Stimulated activated CD4-positive, alpha-beta T cell treated with anti-CD3 and anti-CD28 coated beads, Interleukin-1b, Interleukin-23, amount 100 ng/mL, for 4 hours (primary cell): ENCODE measurements around the gene ARHGEF17.

Experiments
- DNase-seq, 2 donors: peaks; one replicate each; pipeline ENCODE4 v3.0.0-alpha.2; 2020; ENCODE audit warnings: low read depth in 2 of 2

ARHGEF17 gene

DNA sequence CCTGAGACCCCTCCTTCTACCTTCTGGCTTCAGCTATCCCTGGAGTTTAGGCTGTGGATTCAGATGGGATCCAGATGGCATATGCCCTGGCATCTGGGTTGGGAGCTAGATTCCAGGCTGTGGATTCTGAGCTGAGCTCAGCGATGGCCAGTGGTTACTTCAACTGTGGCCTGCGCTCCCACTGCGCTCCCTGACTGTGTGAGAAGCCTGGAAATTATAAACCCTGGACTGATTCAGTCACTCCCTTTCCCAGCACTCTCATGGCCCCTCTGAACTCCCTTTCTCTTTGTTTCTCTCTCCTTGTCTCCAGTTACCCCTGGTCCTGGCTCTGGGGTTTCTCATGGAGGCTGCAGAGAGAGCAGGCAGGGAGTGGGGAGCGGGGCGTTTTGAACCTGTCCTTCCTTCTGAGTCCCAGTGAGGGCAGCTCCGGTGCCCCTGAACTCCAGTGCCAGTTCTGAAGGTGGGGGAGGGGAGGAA lies 4.8 kb downstream of the ARHGEF17 start:
- DNase-seq, result no peak

DNA sequence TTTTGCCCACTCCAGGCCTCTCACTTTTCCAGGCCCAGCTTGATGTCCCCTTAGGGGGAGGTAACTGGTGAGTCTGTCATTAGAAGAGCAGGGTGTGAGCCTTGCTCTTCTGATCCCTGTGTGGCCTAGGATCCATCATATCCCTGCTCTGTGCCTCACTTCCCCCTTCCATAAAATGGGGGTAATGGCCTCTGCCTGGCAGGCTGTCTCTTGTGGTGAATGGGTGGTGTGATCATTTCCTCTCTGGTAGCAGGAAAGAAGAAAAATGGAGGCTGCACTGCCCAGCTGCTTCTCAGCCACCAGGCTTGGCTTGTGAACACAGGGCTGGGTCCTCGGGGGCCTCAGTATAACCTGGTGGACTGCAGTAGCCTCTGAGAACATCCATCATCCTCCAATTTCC lies 5.6 kb downstream of the ARHGEF17 start:
- DNase-seq, result no peak

DNA sequence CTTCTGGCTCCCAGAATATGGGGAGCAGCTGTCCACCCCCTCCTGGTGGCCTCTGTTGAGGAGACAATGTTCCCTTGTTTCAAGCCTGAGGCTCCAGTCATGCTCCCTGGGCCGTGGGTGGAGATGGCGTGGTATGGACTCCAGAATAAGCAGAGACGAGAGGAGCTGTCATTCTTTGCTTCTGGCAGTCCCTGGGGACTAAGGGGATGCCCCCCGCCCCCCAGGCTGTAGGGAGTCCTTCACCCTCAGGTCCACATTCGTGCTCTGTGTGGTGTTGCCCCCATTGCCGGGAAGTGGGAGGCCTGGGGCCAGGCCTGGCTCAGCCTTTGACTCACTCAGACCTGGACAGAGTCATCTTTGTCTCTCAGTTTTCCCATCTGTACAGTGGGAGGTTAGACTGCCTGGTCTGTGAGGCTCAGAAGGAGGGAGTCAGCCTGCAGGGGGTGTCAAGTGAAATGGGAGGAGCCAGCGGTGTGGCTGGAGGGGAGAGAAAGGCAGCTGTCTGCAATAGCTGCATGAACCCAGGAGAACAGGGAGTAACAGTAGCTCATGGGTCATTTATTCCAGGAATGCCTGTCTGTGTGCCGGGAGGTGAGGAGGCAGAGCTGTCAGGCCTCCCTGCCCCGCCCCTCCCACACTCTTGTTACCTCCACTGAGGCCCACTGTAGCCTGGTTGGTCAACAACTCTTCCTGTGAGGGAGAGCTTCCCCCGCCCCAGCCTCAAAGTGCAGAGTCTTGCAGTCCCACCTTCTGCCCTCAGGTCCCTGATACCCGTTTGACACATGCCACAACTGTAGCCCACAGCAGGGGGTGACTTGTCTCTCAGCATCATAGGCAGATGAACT lies 6.3 kb downstream of the ARHGEF17 start:
- no peak for DNase-seq

DNA sequence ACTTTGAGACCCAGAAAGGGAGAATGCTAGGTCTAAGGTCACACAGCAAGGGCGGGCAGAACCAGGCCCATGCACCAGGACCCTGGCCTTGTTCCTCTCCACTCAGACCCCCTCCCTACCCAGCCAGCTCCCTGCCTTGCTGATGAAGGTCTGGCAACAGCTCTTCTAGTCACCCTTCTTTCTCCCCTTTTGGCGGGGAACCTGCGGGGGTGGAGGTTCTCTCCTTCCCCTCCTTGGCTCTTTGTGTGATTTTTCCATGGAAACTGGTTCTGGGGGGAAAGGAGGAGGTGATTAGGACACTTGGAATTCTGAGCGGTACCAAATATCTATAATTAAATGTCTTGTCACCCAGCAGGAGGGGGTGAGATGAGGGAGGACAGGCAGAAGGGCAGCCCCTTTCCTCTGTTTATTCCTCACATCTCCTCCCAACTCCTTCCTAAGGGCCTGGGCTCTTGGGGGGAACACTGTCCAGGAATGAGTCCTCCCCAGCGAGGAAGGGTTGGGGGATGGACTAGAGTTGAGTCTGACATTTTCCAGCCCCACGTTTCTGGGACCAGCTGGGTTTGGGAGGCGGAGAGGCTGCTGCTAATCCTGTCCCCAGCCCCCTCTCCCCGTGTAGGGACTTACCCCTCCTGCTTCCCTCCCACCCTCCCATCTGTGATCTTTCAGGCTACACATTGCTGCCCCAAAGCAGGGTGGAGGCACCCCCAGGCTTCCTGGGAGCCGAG lies 7.4 kb downstream of the ARHGEF17 start:
- DNase-seq, result no peak

DNA sequence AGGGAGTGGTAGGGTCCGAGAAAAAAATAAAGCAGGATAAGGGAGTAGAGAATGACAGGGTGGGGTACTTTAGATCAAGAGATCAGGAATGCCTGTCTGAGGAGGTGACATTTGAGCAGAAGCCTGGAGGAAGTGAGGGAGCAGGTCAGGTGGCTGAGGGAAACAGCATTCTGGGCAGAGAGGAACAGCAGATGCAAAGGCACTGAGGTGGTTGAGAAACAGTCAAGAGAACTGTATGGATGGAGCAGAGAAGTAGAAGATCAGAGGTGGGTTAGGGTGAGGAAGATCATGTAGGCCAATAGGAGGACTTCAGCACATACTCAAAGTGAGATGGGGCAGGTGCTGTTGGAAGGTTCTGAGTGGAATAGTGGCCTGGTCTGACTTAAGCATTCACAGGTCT lies 8.3 kb downstream of the ARHGEF17 start:
- DNase-seq, result no peak

DNA sequence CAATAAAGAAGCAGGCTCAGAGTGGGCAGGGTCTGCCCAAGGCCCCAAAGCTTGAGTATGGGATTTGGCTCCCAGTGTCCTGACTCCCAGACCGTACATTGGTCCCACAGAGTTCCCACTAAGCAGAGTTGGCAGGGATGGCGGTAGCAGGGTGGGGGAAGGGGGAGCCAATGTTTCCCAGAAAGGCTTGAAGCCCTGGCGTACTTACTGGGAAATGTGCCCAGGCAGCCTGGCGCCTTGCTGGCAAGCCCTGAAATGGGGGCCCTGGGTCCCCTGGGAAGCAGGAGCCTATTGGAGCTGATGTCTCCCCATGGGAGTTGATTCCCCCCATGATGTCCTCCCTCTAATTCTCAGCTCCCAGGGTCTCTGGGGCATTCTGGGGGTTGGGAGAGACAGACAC lies 9.3 kb downstream of the ARHGEF17 start:
- DNase-seq, result no peak

DNA sequence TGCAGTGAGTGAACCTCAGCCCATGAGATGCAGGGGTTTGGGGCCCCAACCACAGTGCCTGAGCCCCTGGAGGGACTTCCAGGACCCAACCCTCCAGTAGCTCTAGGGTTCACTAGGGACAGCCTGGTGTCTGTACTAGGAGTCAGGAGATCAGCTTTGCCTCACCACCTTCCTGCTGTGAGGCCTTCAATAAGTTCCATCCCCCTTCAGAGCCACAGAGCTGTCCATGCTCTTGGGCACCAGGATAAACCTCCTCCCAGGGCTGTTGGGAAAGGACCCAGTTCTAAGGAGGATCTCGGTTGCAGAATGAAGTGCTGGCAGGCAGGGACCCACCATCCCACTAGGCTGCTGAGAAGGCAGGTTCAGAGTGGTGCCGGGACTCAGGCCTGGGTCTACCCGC lies 9.7 kb downstream of the ARHGEF17 start:
- no peak for DNase-seq

DNA sequence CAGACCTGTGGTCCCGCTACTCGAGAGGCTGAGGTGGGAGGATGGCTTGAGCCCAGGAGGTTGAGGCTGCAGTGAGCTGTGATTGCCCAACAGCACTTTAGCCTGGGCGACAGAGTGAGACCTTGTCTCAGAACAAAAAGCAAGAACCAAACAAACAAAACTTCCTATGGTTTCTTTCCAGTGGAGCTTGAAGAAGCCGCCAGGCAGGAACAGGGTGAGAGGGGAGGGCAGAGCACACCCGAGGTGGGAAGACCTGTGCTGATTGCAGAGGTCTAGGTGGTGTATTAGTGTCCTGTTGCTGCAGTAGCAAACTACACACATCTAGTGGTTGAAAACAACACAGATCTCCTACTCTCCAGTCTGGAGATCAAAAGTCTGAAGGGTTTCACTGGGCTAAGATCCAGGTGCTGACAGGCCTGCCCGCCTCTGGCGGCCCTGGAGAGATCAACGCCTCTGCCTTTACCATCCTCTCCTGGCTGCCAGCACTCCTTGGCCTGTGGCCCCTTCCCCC lies 10.5 kb downstream of the ARHGEF17 start:
- no peak for DNase-seq

DNA sequence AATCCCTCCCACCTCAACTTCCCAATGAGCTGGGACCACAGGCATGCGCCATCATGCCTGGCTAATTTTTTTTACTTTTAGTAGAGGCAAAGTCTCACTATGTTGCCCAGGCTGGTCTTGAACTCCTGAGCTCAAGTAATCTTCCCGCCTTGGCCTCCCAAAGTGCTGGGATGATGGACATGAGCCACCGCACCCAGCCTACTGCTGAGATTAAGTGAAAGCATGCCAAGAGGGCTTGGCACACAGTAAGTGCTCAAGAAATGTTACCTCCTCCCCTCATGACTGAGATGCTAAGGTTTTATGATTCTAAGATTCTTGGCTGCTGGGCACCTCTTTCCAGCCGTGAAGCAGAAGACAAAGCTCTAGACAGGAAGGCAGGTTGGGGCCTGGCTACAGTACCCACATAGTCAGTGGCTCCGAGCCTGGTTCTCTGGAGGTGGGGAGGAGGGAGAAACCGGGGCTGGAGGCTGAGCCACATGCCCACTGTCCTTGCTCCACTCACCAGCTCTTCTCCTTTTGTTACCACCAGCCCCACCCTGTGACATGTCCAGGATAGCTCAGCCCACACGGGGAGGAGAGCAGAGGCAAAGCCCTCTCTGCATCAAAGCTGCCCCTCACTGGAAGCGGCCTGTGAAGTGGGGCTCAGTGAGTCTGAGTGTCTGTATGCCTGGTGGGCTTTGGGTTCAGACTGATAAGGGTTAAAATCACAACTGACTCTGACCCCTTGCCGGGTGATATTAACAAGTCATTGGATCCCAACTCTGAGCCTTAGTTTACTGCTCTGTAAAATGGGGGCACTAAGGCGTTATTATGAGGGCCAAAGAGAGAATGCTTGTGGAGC lies 12.9 kb downstream of the ARHGEF17 start:
- no peak for DNase-seq

DNA sequence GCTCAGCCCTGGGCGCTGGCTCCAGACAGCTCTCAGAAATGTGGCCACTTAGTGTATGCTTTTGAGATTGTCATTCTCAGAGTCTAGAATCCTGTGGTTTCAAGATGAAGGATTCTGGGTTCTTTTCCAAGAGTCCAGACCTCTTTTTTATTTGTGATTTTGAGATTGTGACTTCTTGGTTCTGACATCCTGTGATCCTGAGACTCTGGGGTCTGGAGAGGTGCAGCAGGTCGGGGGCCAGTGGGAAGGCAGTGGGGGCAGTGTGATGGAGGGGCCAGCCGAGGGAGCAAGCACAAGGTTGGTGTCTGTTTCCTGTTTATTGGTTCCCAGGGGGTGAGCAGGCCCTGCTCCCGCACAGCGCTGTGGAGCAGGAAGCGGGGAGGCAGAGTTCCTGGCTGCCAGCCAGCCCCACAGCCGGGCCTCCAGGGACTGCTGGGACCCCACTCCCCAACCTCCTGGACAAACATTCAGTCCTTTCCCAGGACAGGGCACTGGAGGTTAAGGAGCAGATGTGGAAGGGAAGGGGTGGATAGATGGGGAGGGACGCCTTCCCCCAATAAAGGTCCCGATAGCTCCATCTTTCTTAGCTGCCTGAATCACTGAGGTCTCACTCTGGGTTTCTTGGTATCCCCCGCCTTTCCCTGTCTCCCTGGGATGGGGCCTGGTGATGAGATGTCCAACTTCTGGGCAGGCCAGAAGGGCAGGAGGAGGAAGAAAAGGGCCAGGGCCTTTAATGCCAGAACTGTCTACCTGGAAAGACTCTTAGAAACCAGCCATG lies 13.7 kb downstream of the ARHGEF17 start:
- no peak for DNase-seq

DNA sequence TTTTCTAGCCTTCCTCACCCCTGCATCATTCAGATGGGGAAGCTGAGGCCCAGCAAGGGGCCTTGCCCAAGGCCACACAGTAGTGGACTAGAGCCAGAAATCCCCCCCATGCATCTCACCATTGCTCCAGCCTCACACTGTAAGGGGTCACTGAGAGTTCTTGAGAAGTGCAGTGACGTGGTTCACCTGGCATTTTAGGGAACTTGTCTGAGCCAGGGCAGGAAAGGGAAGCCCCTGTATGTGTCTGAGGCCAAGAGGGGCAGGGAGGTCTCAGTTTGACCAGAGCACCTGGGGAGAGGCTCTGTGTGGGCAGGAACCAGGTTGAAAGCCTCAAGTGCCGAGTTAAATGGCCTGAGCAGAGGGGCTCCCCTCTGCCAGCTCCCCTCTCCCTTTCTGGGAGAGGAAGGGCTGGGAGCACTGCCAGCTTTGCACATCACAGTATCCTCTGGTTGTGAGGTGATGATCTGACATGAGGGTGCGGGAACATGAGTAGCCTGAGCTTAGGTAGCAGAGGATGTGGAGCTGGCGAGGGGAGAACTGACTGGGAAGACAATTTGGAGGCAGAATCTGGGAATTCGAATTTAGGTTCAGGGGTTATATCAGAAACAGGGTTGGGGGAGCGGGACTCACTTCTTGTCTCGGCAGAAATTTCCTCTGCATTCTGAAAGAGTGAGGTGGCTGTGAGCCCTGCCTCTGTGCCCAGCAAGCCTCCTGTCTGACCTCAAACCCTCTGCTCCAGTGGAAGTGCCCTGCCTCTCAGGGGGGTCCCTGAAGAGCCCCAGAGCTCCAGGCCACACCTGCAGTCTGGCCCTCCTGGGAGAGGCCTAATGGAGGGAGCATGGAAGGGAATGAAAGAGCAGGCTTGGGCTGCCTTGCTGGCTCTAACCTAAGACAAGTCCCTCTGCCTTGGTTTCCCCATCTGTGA lies 14.6 kb downstream of the ARHGEF17 start:
- DNase-seq, result no peak

DNA sequence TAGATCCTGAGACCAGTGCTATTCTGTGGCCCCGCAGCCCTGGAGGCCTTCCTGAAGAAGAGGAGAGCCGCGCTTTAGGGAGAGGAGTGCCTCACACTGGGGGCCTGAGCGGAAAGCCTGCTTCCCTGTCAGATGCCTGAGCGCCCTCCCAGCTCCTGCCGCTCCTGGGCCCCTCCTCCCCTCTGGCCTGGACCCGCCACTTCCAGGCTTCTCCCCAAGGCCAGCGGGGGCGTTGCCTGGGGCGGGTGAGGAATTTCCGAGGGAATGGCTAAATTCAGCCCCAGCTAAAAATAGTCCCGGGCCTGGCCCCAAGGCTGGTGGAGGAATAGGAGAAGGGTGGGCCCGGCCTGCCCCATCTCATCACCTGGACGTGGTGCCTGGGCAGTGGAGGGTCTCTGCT lies 15.4 kb downstream of the ARHGEF17 start:
- no peak for DNase-seq

DNA sequence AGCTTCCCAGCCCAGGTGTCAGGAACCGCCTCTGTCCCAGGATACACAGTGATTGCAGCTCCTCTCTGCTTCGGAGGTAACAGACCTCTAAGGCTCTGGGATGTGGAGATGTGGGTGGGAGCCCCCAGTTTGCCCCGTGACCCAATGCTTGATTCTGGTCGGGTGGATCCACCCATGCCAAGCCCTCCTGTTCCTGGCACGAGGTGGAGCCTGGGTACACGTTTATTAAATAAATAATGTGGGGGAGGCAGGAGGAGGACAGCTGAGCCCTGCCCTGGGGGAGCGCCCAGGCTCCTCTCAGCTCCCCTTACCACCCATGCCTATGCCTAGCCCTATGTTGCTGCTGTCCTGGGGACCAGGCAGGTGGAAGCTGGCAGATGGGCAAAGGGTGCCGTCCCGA lies 16.0 kb downstream of the ARHGEF17 start:
- no peak for DNase-seq

DNA sequence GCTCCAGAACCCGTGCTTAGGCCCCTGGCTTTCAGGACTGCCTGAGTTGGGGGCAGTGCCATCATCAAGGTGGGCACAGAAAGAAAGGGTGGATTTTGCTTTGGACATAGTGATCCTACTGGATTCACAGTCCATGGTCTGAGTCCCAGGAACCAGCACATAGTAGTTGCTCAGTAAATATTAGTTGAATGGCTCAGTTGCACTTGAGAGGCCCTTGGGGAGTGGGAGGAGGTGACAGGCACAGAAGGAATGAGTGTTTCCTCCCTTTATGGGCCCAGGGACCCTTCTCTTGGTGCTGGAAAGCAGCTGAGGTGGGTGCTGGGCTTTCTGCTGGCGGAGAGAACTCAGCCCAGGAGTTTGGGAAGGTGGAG lies 16.6 kb downstream of the ARHGEF17 start:
- no peak for DNase-seq

DNA sequence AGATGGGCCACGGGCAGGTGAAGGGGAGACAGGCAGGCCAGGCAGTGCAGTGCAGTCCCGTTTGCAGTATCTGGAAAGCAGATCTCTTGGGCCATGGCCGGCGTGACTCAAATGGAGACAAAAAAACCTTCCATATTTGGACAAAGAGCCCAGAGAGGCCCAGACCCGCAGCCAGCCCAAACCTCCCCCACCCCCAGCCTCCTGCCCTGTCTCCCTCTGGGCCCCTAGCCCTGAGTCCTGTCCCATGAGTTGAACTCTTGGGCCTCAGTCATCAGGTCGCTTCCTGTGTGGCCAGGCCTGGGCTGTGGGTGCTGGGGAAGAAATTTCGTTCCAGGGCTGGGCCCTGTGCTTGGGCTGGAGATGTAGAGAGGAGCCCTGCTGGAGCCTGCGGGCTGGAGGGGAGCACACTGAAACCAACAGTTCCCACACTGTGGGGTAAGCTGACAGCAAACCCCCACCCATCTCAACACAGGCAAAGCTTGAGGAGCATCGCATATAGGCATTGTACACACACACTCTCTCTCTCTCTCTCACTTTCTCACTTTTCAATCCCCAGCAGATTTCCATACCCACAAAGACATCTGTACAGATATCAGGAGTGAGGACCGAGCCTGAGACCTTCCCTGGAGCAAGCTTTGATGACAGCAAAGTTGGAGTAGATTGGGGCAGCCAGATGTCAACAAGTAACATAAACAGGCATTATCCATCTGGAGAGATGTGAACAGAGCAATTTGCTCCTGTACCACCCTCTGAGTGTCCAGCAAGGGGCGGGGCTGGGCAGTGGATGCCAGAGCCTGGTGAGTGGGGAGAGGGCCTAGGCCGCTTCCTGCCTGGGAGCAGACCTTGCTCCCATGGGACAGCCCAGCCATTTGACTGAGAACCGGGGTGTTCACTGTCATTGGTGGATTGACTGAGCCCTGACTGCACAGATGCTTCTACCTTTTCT lies 17.2 kb downstream of the ARHGEF17 start:
- no peak for DNase-seq

DNA sequence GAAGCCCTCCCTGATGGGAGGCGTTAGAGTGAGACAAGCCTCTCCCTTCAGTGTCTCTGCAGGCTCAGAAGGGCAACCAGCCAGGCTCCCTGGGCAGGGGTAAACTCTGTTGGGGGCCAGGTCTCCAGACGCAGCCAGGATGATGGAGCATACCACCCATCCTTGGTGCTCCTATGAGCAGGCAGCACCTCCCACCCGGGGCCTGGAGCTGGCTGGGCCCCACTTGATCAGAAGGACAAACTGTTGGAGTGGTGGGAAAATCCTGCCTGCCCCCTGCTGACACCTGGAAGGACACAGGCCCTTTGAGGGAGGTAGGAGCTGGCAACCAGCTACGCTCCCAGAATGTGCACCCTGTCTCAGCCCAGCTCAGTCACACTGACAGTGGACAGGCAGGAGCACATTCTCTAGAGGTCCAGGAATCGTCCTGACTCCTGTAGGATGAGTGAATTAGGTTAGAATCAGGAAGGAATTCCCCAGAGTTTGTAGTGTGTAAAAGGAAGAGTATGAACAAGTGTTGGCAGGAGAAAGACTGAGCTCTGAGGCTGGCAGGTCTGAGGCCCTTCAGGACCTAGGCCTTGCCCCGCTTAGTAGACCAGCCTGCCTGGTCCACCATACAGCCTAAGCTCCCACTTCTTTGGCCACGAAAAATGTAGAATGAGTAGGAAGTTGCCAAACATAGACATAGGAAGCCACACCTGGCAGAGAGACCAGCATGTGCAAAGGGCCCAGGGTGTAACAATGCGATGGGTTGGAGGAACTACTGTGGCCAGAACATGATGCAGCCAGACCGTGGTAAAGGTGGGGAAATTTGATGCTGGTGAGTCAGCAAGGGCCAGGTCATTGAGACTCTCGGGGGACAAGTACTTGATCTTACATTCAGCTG lies 19.1 kb downstream of the ARHGEF17 start:
- no peak for DNase-seq

DNA sequence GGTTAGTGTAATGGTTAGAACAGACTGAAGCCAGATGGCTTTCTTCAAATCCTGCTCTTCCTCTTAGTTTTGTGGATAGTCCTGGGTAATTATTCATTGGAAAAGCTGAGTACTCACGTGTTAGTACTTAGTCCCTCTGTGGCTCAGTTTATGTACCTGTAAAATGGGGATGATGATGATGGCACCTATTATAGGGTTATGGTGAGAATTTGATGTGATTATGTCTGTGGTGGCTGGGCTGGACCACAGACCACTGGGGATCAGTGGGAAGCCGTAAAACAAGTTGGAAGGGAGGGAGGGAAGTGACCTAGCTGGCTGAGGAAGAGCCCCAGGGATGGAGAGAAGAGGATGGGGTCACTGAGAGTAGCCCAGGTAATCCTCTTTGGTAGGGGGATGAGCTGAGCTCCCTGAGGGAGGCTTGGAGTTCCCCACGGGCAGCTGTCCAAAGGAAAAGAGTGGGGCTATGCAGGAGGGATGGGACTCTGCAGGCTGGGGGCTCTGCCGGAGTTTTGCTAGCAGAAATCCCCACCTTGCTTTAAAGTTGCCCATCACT lies 19.8 kb downstream of the ARHGEF17 start:
- no peak for DNase-seq
